Stimulated activated CD8-positive, alpha-beta memory T cell treated with anti-CD3 and anti-CD28 coated beads, Interleukin-12 subunit alpha, Interleukin-12 subunit beta, amount 100 ng/mL, for 1 hour (primary cell): Measurements from ENCODE around the gene ATF7.
"Not testable (repeated sequence)": the region's sequence is repeated elsewhere in the genome, so short reads cannot be mapped to it uniquely, and the experiment has no call there.

Experiments
- DNase-seq: peaks from one replicate; pipeline ENCODE4 v3.0.0-alpha.2; 2020; ENCODE audit warnings: low read depth

Gene ATF7

GRCh38 chr12:53481939-53482586, 144.1 kb downstream of the ATF7 start:
- no peak for DNase-seq

GRCh38 chr12:53481458-53481857, 144.7 kb downstream of the ATF7 start:
- not testable (repeated sequence) for DNase-seq

GRCh38 chr12:53480491-53481442, 145.4 kb downstream of the ATF7 start:
- no peak for DNase-seq

GRCh38 chr12:53479331-53479730, 146.9 kb downstream of the ATF7 start:
- no peak for DNase-seq

GRCh38 chr12:53478865-53479264, 147.3 kb downstream of the ATF7 start:
- DNase-seq, result no peak

- DNase-seq, result no peak
Measured at GRCh38 chr12:53476769-53477209, 149.4 kb downstream of the ATF7 start.

GRCh38 chr12:53474819-53475218, 151.4 kb downstream of the ATF7 start:
- DNase-seq, result no peak

GRCh38 chr12:53474077-53474476, 152.1 kb downstream of the ATF7 start:
- DNase-seq, result no peak

- no peak for DNase-seq
Measured at GRCh38 chr12:53472056-53472582, 154.1 kb downstream of the ATF7 start.

GRCh38 chr12:53468282-53468681, 157.9 kb downstream of the ATF7 start:
- DNase-seq, result no peak

- no peak for DNase-seq
Measured at GRCh38 chr12:53467880-53468279, 158.3 kb downstream of the ATF7 start.

GRCh38 chr12:53467082-53467481, 159.1 kb downstream of the ATF7 start:
- DNase-seq, result no peak

GRCh38 chr12:53466640-53467039, 159.5 kb downstream of the ATF7 start:
- DNase-seq, result no peak

- no peak for DNase-seq
Measured at GRCh38 chr12:53465679-53466078, 160.5 kb downstream of the ATF7 start.

GRCh38 chr12:53464685-53465418, 161.3 kb downstream of the ATF7 start:
- DNase-seq, result no peak

- no peak for DNase-seq
Measured at GRCh38 chr12:53463802-53464560, 162.2 kb downstream of the ATF7 start.

- DNase-seq, result no peak
Measured at GRCh38 chr12:53462935-53463334, 163.2 kb downstream of the ATF7 start.

GRCh38 chr12:53461591-53461990, 164.6 kb downstream of the ATF7 start:
- DNase-seq, result no peak

GRCh38 chr12:53461059-53461458, 165.1 kb downstream of the ATF7 start:
- no peak for DNase-seq

GRCh38 chr12:53459097-53459496, 167.1 kb downstream of the ATF7 start:
- DNase-seq, result no peak
